Renal pelvis (tissue), 3 donors: ENCODE data around the gene NODAL. TPM values are rescaled to one million over a fixed set of nuclear protein-coding genes. Genes with fewer than 3 reads are reported as not detected.

Source experiments
- polyA plus RNA-seq, 3 donors: library from polyadenylated mRNA; unstranded; fragments of 120-200 nt; gene quantifications; one replicate each; pipeline ENCODE4 v1.2.1, GENCODE V29; 2013; ENCODE audit not compliant: insufficient read length in 3 of 3

NODAL gene
- polyA plus RNA-seq, 3 donors = 0.14 to 1.1 (median 0.44) TPM

Other genes starting within 250 kb of the NODAL start
- gene PPA1, start 208.3 kb downstream of the NODAL start, polyA plus RNA-seq = 100 to 1,000 TPM in 2 of 3 donors, 10 to 100 TPM in 1; 87.9 to 114 (median 103) TPM
- gene NPFFR1, start 157.7 kb downstream of the NODAL start, polyA plus RNA-seq = under 1 TPM; 0.12 to 0.32 (median 0.17) TPM
- 10 to 100 TPM in 2 of 3 donors, 1 to 10 TPM in 1; 7.5 to 12.1 (median 11.1) TPM for gene LRRC20, start 59.1 kb downstream of the NODAL start, polyA plus RNA-seq
- gene EIF4EBP2, start 37.5 kb downstream of the NODAL start, polyA plus RNA-seq = 10 to 100 TPM; 75.3 to 92.0 (median 84.2) TPM
- 10 to 100 TPM in 2 of 3 donors, 1 to 10 TPM in 1; 8.7 to 12.7 (median 12.7) TPM for gene PALD1, start 37.1 kb upstream of the NODAL start, polyA plus RNA-seq
- gene PRF1, start 161.1 kb upstream of the NODAL start, polyA plus RNA-seq = under 1 TPM; 0.40 to 0.45 (median 0.41) TPM
- gene ADAMTS14, start 230.8 kb upstream of the NODAL start, polyA plus RNA-seq = 1 to 10 TPM; 1.2 to 2.5 (median 1.6) TPM